GM12872 (cell line): Measurements from ENCODE around the gene CHSY1.

Experiments
- CTCF ChIP-seq: IDR thresholded peaks from 3 replicates; pipeline ENCODE4 v1.5.1; 2011; ENCODE audit warnings: low read depth, mild to moderate bottlenecking, low read length, moderate library complexity; ENCODE audit not compliant: insufficient read depth

Gene CHSY1

DNA sequence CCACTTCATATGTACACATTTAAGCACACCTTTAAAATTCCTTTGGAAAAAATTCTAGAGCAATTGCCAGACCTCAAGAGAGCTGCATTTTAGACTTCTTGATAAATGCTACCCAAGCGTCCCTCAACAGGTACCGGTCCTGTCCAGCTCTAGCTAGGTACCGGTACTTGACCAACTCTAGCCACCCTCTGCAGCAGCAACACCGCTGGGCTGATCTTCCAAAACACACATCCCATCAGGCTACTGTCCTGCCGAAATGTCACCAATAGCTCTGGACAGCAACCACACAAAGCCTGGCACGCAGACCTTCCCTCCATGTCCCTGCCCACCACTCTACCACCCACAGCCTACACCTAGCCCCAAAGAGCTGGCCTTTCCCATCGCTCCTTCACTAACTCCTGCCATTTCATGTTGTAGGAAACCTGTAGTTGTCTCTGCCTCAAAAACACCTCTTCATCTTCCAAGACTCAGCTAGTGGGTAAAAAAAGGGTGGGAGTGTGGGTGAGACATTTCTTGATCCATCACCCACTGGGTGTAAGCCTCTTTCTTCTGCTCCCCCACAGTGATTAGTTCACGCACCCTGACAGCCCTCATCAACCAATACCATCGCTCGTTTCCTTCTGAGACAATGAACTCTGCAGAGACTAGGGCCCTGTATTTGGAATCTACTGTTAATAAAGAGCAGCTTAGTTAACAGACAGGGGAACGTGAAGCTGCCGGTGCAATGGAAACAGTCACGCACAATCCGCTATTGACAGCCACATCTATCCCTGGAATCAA is 6.8 kb downstream of the CHSY1 start:
- no peak for TF ChIP-seq CTCF

- TF ChIP-seq CTCF = no peak
Measured at GRCh38 chr15:101244036-101244781, 7.6 kb downstream of the CHSY1 start.

- no peak for TF ChIP-seq CTCF
Measured at GRCh38 chr15:101243420-101243819, 8.4 kb downstream of the CHSY1 start.

DNA sequence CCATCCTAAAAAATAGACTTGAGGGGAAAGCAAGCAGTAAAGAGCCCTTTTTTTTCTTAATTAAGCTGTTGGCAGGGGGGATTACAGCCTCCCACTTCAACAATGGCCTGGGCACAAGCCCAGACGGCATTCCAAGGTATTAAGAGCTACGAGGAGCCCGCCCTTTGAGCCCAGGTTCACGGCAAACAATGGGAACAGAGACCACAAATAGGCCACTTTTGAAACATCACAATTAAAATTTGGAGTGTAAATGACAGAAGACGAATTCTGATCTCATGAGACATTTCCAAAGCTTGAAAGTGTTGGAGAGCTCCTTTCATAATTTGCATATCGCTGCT is 8.9 kb downstream of the CHSY1 start:
- TF ChIP-seq CTCF = no peak

GRCh38 chr15:101242160-101242998 is 9.5 kb downstream of the CHSY1 start:
- no peak for TF ChIP-seq CTCF

DNA sequence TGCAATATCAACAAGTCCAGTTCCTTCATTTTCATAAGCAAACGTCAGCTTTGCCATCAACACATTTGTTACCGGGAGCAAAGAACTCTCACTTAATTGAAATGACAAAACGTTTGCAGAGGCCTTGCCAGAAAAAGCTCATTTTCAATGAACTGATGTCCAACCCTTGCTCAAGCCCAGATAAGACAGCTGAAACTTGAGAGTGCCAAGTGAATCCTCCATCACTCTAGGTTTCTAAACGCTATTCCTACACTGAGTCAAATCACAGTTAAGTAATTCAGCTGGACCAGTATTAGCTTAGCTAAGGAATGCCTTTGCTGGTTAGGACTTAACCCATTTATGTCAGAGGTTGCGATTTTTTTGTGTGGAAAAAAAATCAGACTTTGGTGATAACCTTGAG is 11.5 kb downstream of the CHSY1 start:
- TF ChIP-seq CTCF = no peak

GRCh38 chr15:101239724-101240136 is 12.1 kb downstream of the CHSY1 start:
- no peak for TF ChIP-seq CTCF
